ENCODE results near the gene DECR2.

DNA sequence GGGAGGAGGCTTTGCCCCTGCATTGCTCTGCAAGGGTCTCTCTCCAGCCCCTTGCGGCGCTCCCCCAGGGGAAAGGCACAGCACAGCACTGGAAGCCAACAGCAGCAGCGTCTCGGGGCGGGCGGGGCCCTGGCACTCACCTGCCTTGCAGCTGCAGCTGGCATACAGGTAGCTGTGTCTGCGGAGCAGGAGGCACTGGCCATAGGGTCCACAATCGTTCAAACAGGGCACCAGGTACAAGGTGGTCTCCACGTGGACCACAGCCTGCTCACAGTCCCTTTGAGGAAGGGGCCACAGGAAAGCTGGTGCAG lies 27.1 kb upstream of the DECR2 start:
- TF ChIP-seq, protein P1, sequence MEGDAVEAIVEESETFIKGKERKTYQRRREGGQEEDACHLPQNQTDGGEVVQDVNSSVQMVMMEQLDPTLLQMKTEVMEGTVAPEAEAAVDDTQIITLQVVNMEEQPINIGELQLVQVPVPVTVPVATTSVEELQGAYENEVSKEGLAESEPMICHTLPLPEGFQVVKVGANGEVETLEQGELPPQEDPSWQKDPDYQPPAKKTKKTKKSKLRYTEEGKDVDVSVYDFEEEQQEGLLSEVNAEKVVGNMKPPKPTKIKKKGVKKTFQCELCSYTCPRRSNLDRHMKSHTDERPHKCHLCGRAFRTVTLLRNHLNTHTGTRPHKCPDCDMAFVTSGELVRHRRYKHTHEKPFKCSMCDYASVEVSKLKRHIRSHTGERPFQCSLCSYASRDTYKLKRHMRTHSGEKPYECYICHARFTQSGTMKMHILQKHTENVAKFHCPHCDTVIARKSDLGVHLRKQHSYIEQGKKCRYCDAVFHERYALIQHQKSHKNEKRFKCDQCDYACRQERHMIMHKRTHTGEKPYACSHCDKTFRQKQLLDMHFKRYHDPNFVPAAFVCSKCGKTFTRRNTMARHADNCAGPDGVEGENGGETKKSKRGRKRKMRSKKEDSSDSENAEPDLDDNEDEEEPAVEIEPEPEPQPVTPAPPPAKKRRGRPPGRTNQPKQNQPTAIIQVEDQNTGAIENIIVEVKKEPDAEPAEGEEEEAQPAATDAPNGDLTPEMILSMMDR (conservative IDR thresholded peaks at IDR 0.05 in 1 of 2, IDR thresholded peaks at IDR 0.05 in 1 of 2; ENCODE audit: low read depth in 1 of 2, low read length in 2 of 2): no peak
- no peak for TF ChIP-seq EZH2 (IDR thresholded peaks at IDR 0.05; ENCODE audit: low read length, missing control alignments)
